HG03066 (cell line): ENCODE data around the gene METTL23.

Experiments
- ATAC-seq: cut with Tn5 transposase; IDR thresholded peaks from one replicate; pipeline ENCODE4 v1.9.1; 2021; ENCODE audit warnings: low read depth; ENCODE audit not compliant: unreplicated experiment

METTL23 gene

GRCh38 chr17:76726776-76727718 lies at the start of gene METTL23:
TSS of gene METTL23 (plus strand) at chr17:76726839. CDS start at chr17:76729711, 2,872 bp downstream.
- peak; percentile 47 for ATAC-seq

DNA sequence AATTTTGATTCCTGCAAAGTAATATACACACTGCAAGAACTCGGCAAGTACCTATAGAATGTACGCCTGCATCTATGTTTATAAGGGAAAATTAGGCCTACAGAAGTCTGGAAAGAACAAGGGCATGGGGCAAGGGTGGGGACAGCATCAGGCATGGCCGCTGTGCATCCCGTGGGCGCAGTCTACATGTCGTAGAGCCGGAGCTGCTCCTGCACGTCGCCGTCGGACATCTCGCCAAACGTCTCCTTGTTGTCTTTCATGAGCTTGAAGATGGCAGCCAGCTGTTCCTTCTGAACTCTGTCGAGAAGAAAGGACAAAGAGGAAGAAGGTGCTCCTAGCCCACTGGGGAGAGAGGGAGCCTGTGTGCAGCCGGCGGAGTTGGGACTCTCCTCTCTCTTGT lies 49.2 kb upstream of the METTL23 start:
- no peak for ATAC-seq

- no peak for ATAC-seq
Measured at GRCh38 chr17:76678330-76678729, 48.3 kb upstream of the METTL23 start.

GRCh38 chr17:76679239-76679638 lies 47.4 kb upstream of the METTL23 start:
- no peak for ATAC-seq

DNA sequence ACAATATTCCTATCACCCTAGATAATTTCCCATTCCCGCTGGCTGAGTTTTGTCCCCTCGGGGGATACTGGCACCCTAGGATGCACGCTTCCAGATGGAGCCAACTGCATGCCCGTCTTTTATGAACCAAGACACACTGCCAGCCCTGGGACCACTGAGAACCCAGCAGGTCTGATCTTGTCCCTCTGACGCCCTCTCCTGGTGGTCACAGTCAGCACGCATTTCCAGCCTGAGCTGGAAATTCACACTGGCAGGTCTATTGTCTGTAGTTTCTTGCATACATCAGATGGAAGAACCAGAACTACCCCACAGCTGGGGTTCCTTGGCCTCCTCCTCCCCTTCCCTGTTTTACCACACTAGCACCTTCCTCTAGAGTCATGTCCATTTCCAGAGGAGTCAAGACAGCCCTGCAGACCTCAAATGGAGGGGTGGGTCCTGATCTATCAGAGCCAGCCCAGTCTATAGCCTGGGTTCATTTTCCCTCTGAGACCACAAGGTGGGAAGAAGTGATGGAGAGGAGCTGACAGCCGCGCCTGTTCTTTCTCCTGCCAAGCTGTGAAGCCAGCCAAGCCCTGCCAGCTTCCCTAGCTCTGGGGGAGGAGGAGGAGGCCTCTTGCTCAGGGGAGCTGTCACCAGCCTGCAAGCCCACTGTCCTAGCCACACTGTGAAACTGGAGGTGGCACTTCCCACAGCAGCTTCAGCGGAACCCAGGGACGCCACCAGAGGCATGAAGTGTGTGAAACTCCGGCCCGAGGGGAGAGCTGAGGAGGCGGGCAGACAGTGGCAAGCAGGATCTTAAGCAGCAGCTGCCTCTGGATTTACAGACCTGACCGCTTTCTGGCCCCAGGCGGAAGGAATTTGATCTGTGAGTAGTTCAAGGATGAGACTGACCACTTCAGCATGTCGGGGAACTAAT lies 45.2 kb upstream of the METTL23 start:
- ATAC-seq: no peak

DNA sequence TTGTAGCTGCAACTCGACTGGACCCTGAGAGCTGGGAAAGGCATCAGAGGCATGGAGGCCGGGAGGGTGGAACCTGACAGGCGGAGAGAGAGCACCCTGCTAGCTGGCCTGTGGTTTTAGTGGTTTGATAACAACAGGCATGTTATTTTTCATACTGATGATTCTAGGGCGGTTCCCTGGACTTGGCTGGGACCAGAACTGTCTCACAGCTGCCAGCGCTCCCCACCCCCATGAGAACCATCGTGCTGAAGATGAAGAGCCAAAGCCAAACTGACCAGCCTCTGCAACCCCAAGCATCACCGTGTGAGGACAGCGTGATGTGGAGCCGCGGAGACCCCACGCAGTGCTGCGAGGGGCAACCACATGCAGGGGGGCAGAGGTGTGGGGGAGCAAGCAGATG lies 44.3 kb upstream of the METTL23 start:
- no peak for ATAC-seq

- no peak for ATAC-seq
Measured at GRCh38 chr17:76683011-76683755, 43.5 kb upstream of the METTL23 start.

DNA sequence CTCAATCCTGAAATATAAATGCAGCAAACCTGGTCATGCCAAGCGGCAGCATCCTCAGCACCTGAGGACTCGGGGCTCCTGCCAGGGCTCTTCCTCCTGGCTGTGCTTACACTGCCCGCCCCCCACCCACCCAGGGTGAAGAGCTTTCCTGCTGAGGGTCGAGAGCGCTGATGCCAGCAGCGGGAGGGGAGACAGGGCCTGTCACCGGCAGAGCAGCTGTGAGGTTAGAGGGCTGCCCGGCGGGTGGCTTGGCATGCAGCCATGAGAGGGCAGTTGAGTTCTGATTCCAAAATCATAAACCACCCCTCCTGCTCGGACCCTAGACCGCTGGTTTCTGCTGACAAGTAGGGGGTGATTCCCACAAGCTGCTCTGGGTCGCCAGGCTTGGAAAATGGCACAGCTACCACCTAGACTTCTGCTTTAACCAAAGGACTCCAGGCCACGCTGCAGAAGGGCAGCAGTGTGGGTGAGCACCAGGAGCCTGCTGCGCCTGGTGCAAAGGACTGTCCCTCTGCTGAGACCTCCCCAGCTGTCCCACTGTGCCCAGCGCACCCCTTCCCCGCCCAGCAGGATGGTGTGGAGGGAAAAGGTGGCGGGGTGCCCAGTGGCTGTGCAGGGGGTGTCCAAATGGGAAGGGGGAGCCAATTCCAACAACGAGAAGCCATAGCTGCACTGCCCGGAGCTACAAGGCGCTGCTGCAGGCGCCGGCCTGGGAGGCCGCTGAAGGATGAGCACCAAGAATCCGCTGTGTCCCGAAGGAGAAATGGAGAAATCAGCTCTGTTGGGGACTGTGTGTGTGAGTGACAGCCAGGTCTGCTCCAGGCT lies 42.5 kb upstream of the METTL23 start:
- ATAC-seq: no peak

GRCh38 chr17:76684756-76685155 lies 41.9 kb upstream of the METTL23 start:
- no peak for ATAC-seq

- ATAC-seq: no peak
Measured at GRCh38 chr17:76685366-76685765, 41.3 kb upstream of the METTL23 start.

DNA sequence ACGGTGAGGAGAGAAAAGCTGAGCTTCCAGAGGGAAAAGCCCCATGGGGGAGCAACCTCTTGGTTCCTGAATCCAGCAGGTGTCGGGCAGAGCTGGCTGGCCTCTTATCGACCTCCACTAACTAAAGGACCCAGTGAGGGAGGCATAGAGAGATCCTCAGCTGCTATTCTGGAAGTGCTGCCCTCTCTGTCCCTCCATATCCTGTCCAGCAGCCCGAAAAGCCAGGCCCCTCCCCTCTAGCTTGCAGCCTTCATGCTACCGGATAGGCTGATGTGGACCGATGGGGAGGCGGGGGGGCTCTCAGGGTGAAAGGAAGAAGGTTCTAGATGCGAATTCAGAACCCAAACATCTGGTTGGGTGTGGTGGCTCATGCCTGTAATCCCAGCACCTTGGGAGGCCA lies 40.8 kb upstream of the METTL23 start:
- ATAC-seq: no peak

DNA sequence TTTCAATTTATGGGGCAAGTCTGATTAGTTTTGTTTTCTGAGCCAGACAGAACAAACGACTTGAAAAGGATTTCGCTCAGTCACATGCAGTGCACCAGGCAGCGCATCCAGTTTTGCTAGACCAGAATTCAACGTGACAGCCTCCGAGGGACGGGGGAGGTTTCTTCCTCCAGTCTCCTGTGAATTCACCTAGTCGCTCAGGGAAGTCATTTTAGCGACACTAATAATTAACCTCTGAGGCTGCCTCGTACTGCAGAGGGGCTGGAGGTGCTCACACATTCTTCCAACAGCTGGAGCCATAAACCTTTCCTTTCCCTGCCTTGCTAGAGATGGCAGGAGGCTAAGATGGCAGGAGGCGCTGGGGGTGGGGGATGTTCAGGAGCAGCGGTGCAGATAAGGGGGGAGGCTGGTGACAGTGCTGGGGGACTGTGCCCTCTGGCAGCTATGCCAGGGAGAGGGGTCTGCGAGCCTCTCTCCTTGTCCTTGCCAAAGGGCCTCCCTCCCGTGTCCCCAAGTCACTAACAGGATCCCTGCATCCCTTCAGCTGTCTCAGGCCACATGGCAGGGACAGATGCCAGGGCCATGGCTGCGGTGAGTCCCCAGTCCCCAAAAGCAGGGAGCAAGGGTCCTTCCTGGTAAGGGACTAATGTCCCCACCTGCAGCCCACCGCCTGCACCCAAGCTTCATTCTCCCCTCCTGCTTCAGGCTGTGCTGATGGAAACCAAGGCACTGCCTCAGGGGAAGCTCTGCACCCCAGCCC lies 39.9 kb upstream of the METTL23 start:
- ATAC-seq: no peak

GRCh38 chr17:76687298-76688164 lies 39.1 kb upstream of the METTL23 start:
- no peak for ATAC-seq

GRCh38 chr17:76688165-76688622 lies 38.4 kb upstream of the METTL23 start:
- no peak for ATAC-seq

DNA sequence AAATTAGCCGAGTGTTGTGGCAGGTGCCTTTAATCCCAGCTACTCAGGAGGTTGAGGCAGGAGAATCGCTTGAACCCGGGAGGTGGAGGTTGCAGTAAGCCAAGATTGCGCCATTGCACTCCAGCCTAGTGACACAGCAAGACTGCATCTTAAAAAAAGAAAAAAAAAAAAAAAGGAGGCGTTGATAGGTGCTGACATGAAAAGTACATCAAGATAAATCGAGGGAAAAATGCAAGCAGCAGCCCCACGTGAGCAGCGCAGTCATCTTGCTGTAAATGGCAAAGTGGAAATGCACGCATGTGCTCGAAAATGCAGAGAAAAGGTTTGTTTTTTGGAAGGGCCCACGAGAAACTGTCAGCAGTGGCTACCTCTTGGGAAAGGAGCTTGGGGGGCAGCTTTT lies 36.8 kb upstream of the METTL23 start:
- ATAC-seq: no peak

GRCh38 chr17:76690596-76691280 lies 35.9 kb upstream of the METTL23 start:
- no peak for ATAC-seq

GRCh38 chr17:76691379-76692191 lies 35.1 kb upstream of the METTL23 start:
- ATAC-seq: no peak
